Skeletal muscle satellite cell (primary cell): Measurements from ENCODE around the gene PIGQ.

Source experiments
- H3K27me3 ChIP-seq: 2 replicates; pipeline ENCODE4 v1.7.0; 2013; ENCODE audit warnings: low read length; ENCODE audit not compliant: control insufficient read depth, insufficient read depth
- H3K36me3 ChIP-seq: 2 replicates; pipeline ENCODE4 v1.7.0; 2013; ENCODE audit warnings: mild to moderate bottlenecking, control low read depth, low read length; ENCODE audit not compliant: insufficient read depth
- H3K4me1 ChIP-seq: 2 replicates; pipeline ENCODE4 v1.7.0; 2013; ENCODE audit warnings: low read length; ENCODE audit not compliant: control insufficient read depth, insufficient read depth
- H3K4me2 ChIP-seq: 2 replicates; pipeline ENCODE4 v1.7.0; 2013; ENCODE audit warnings: mild to moderate bottlenecking, low read length
- H3K4me3 ChIP-seq: 2 replicates; pipeline ENCODE4 v1.7.0; 2013; ENCODE audit warnings: low read length
- H3K9ac ChIP-seq: 2 replicates; pipeline ENCODE4 v1.7.0; 2013; ENCODE audit warnings: mild to moderate bottlenecking, low read depth, low read length, moderate library complexity
- H3K9me3 ChIP-seq: replicated peaks from 2 replicates; pipeline ENCODE4 v1.7.0; 2013; ENCODE audit warnings: mild to moderate bottlenecking, control low read depth, low read length

The PIGQ gene

GRCh38 chr16:588639-588888 is 18.8 kb downstream of the PIGQ start:
- Histone ChIP-seq H3K4me1 (peaks cover 40% of the 10 kb centered on the region), H3K27me3 (no peaks in the 10 kb centered on the region), H3K4me2 (peak overlapping the region; percentile 94), H3K4me3 (peak overlapping the region; percentile 98), H3K9me3 (no peaks in the 10 kb centered on the region), H3K9ac (peak overlapping the region; percentile 90), H3K36me3 (peaks cover 3% of the 10 kb centered on the region)

GRCh38 chr16:588889-589657 is 19.3 kb downstream of the PIGQ start:
- H3K36me3 ChIP-seq: peaks cover 4% of the 10 kb centered on the region
- H3K9ac ChIP-seq: peak overlapping the region; percentile 90
- no peaks in the 10 kb centered on the region for H3K27me3 ChIP-seq
- peak overlapping the region; percentile 94 for H3K4me2 ChIP-seq
- peaks cover 40% of the 10 kb centered on the region for H3K4me1 ChIP-seq
- H3K9me3 ChIP-seq: no peaks in the 10 kb centered on the region
- H3K4me3 ChIP-seq: peak overlapping the region; percentile 98

DNA sequence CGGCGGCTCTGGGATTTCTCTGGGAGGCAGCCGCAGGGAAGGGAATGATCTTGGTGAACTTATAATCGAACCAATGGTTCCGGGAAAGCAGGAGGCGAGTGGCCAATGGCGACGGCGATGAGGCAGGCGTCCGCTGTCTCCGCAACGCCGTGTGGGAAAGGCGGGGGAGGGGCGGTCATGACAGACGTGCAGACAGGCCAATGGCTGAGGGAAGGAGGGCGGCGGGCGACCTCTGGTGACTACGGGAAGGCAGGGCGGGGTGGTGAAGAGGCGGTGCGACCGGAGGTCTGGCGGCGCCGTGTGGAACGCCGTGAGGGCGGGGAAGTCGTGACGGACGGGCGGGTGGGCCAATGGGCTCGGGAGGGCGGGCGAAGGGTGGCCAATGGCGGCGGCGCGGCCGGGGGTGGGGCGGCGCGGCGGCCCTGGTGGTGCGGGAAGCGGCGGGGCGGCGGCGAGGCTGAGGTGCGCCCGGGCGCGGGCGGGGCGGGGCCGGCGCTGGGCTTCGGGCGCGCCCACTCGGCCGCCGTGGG is 20.0 kb downstream of the PIGQ start, which contains the start of gene RAB40C:
RAB40C (plus strand) TSS at position 409 of the 530 bp plus-strand sequence. CDS start 226 bp downstream, outside the sequence.
- Histone ChIP-seq H3K4me1 (peaks cover 40% of the 10 kb centered on the region), H3K36me3 (peaks cover 4% of the 10 kb centered on the region), H3K4me3 (peak within 1 kb of the TSS; percentile 98), H3K9me3 (no peaks in the 10 kb centered on the region), H3K27me3 (no peaks in the 10 kb centered on the region), H3K9ac (peak within 1 kb of the TSS; percentile 90), H3K4me2 (peak within 1 kb of the TSS; percentile 99)

DNA sequence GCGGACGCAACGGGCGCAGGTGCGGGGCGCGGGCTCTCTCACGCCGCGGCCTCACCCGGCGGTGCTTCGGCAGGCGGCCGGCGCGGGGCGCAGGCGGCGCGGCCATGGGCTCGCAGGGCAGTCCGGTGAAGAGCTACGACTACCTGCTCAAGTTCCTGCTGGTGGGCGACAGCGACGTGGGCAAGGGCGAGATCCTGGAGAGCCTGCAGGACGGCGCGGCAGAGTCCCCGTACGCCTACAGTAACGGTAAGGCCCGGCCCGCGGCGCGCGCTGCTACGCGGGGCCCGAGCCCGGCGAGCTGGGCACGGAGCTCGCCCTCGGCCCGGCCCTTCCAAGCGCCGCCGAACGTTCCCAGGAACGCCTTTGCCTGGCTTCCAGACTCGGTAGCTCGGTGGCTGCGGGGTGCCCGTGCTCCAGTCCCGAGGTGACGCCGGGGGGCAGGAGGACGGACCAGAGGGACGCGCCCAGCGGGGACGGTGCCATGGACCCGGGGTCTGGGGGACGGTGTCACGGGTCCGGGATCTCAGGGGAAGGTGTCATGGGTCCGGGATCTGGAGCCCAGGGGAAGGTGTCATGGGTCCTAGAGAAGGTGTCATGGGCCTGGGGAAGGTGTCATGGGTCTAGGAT is 20.5 kb downstream of the PIGQ start:
- Histone ChIP-seq H3K4me3 (peak overlapping the region; percentile 96), H3K36me3 (peaks cover 4% of the 10 kb centered on the region), H3K9me3 (no peaks in the 10 kb centered on the region), H3K4me1 (peaks cover 39% of the 10 kb centered on the region), H3K4me2 (peak overlapping the region; percentile 99), H3K9ac (peak overlapping the region; percentile 88), H3K27me3 (no peaks in the 10 kb centered on the region)

- no peaks in the 10 kb centered on the region for H3K9me3 ChIP-seq
- peak overlapping the region; percentile 88 for H3K9ac ChIP-seq
- H3K27me3 ChIP-seq: no peaks in the 10 kb centered on the region
- peak overlapping the region; percentile 96 for H3K4me3 ChIP-seq
- peaks cover 4% of the 10 kb centered on the region for H3K36me3 ChIP-seq
- peak overlapping the region; percentile 99 for H3K4me2 ChIP-seq
- peaks cover 34% of the 10 kb centered on the region for H3K4me1 ChIP-seq
Measured at GRCh38 chr16:590815-591200, 21.0 kb downstream of the PIGQ start.

GRCh38 chr16:591231-591630 is 21.5 kb downstream of the PIGQ start:
- Histone ChIP-seq H3K4me1 (peaks cover 30% of the 10 kb centered on the region), H3K4me2 (peak overlapping the region; percentile 99), H3K36me3 (peaks cover 4% of the 10 kb centered on the region), H3K9me3 (no peaks in the 10 kb centered on the region), H3K9ac (no peak overlapping the region), H3K27me3 (no peaks in the 10 kb centered on the region), H3K4me3 (peak overlapping the region; percentile 96)

DNA sequence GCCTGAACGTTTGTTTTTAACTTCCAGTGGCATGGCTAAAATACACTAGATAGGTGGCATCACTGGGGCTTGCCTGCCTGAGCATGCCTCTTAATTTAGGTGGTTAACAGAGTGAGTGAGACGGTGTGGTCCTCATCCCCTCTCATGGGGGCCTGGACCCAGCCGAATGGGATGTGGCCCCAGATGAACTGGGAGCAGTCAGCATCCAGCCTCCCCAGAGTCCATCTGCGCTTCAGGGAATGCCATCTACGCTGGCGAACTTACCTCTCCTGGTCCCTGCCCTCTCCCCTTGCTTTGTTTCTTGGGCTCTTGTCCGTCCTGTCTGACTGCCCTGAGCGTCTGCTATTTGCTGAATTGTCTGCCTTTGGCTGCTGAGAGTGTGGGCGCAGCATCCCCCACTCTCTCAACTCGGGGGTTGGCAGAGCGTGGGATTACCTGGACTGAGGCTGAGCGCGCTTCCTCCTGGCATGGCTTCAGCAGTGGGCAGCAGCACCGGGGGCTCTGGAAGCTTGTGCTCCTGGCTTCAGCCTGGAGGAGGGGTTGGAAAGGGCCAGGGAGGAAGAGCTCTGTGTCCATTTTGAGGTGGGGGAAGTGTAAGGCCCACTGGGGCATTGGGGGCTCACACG is 22.2 kb downstream of the PIGQ start:
- no peaks in the 10 kb centered on the region for H3K27me3 ChIP-seq
- H3K4me2 ChIP-seq: no peak overlapping the region
- H3K4me1 ChIP-seq: peaks cover 23% of the 10 kb centered on the region
- no peak overlapping the region for H3K4me3 ChIP-seq
- H3K9ac ChIP-seq: no peak overlapping the region
- peaks cover 4% of the 10 kb centered on the region for H3K36me3 ChIP-seq
- H3K9me3 ChIP-seq: no peaks in the 10 kb centered on the region

- no peak overlapping the region for H3K4me3 ChIP-seq
- H3K4me1 ChIP-seq: peaks cover 19% of the 10 kb centered on the region
Measured at GRCh38 chr16:592518-593306, 22.9 kb downstream of the PIGQ start.

DNA sequence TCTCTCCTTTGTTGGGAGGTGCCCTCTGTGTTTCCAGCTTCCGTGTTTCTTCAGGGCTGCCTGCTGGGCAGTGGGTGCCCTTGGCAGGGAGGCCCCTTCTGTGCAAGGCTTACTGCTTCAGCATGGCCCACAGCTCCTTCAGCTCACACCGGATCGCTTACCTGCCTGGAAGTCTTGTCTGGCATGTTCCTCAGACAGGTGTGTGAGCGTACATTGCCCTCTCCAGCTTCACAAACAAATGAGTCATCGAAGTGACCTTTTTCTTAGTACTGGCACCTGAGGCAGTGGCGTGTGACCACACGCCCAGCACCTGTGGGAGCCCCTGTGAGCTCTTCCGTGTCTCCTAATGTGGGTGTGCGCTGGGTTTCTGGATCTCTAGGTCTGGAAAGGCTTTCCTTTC is 23.6 kb downstream of the PIGQ start:
- Histone ChIP-seq H3K36me3 (peaks cover 4% of the 10 kb centered on the region), H3K9ac (no peak overlapping the region), H3K4me1 (peaks cover 12% of the 10 kb centered on the region), H3K9me3 (no peaks in the 10 kb centered on the region), H3K4me2 (no peak overlapping the region), H3K27me3 (no peaks in the 10 kb centered on the region), H3K4me3 (no peak overlapping the region)

More at GRCh38 chr16:592518-593306, 22.9 kb downstream of the PIGQ start:
- Histone ChIP-seq H3K9me3 (no peaks in the 10 kb centered on the region), H3K4me2 (no peak overlapping the region), H3K9ac (no peak overlapping the region), H3K27me3 (no peaks in the 10 kb centered on the region), H3K36me3 (peaks cover 4% of the 10 kb centered on the region)

DNA sequence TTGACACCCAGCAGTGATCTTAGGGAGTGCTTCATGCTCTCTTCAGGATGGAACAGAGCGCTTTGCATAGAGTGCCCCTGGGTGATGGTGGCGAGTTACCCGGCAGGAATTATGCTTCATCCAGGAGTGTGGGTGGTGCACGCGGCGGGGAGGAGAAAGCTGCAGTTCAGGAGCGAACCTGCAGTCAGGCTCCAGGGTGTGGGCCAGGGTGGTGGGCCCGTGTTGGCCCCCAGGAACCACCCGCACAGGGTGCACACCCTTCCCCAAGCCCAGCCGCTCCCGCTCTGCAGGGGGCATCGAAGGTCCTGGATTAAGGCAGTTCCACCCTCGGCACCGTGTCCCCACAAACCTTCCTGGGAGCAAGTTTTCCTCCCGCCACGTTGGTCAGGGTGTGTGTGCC is 24.0 kb downstream of the PIGQ start:
- no peak overlapping the region for H3K4me2 ChIP-seq
- peaks cover 5% of the 10 kb centered on the region for H3K36me3 ChIP-seq
- peaks cover 11% of the 10 kb centered on the region for H3K4me1 ChIP-seq
- no peak overlapping the region for H3K4me3 ChIP-seq
- no peaks in the 10 kb centered on the region for H3K27me3 ChIP-seq
- H3K9ac ChIP-seq: no peak overlapping the region
- H3K9me3 ChIP-seq: no peaks in the 10 kb centered on the region

- no peak overlapping the region for H3K4me3 ChIP-seq
- H3K9me3 ChIP-seq: no peaks in the 10 kb centered on the region
- peaks cover 9% of the 10 kb centered on the region for H3K36me3 ChIP-seq
- H3K9ac ChIP-seq: no peak overlapping the region
- no peaks in the 10 kb centered on the region for H3K27me3 ChIP-seq
- H3K4me2 ChIP-seq: no peak overlapping the region
- H3K4me1 ChIP-seq: peaks cover 11% of the 10 kb centered on the region
Measured at GRCh38 chr16:595094-595528, 25.3 kb downstream of the PIGQ start.
